ENCODE data around the gene DNAL4.

DNA sequence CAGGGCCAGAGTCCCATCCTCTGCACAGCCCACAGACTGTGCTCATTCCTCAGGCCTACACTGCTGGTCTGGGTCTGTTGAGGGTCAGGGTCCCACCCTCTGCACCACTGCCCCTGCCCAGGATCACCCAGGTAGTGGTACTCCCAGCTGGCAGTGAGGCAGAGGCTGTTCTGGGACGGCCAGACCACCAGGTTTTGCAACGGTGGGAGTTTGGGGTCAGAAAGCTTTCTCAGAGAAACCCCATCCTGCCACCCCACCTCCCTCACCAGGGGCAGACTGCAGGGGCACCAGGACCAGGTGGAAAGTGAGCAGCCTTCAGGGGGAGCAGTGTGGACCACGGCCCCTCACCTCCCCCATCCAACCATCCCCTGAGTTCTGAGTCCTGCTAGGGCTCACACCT, 39.1 kb upstream of the DNAL4 start:
- TF ChIP-seq GABPA (IDR thresholded peaks at IDR 0.05; ENCODE audit: low read depth), result no peak
- TF ChIP-seq CREB1 (IDR thresholded peaks at IDR 0.05; ENCODE audit: low read depth), result no peak
- no peak for TF ChIP-seq POLR2AphosphoS5 (IDR thresholded peaks at IDR 0.05; ENCODE audit: low read length)
- TF ChIP-seq EP300 (IDR thresholded peaks at IDR 0.05; ENCODE audit: borderline replicate concordance in 1 of 2, control insufficient read depth in 1 of 2, low read depth in 2 of 2, low read length in 2 of 2), result no peak
- TF ChIP-seq POLR2A (IDR thresholded peaks at IDR 0.05; ENCODE audit: low read depth, low read length), result no peak
- no peak for TF ChIP-seq TARDBP (IDR thresholded peaks at IDR 0.05; ENCODE audit: borderline replicate concordance)
